H7 (cell line): Measurements from ENCODE around the gene TIMP3. TPM values are rescaled to one million over a fixed set of nuclear protein-coding genes. Genes with fewer than 3 reads are reported as not detected.
A peak's percentile ranks its signal among the peaks of the same experiment; 100 is the strongest.

Experiments used
- DNase-seq: peaks from one replicate; pipeline ENCODE4 v3.0.0; 2012
- H3K27me3 ChIP-seq: 2 replicates; pipeline ENCODE4 v1.6.0; 2011; ENCODE audit warnings: mild to moderate bottlenecking, low read length; ENCODE audit not compliant: control insufficient read depth, insufficient read depth
- H3K36me3 ChIP-seq: replicated peaks from 2 replicates; pipeline ENCODE4 v1.5.1; 2011; ENCODE audit warnings: low read length; ENCODE audit not compliant: control insufficient read depth, insufficient read depth
- H3K4me3 ChIP-seq: 2 replicates; pipeline ENCODE4 v1.5.1; 2011; ENCODE audit warnings: low read depth, mild to moderate bottlenecking, control low read depth, low read length, moderate library complexity; ENCODE audit not compliant: insufficient read depth
- total RNA-seq: library from RNA; depleted of rRNA; stranded (reverse); fragments of >200 nt; shearing (Covaris generic); gene quantifications from 2 replicates; pipeline ENCODE4 v1.2.3, GENCODE V29; 2014

The TIMP3 gene
- total RNA-seq, 1 experiment from 2014 or later: 6.7 TPM

- DNase-seq: no peak
- H3K36me3 ChIP-seq: no peaks in the 10 kb centered on the region
- peaks cover 2% of the 10 kb centered on the region for H3K27me3 ChIP-seq
- no peak overlapping the region for H3K4me3 ChIP-seq
These were observed 6.3 kb upstream of the TIMP3 start for GRCh38 chr22:32795214-32795596.

DNA sequence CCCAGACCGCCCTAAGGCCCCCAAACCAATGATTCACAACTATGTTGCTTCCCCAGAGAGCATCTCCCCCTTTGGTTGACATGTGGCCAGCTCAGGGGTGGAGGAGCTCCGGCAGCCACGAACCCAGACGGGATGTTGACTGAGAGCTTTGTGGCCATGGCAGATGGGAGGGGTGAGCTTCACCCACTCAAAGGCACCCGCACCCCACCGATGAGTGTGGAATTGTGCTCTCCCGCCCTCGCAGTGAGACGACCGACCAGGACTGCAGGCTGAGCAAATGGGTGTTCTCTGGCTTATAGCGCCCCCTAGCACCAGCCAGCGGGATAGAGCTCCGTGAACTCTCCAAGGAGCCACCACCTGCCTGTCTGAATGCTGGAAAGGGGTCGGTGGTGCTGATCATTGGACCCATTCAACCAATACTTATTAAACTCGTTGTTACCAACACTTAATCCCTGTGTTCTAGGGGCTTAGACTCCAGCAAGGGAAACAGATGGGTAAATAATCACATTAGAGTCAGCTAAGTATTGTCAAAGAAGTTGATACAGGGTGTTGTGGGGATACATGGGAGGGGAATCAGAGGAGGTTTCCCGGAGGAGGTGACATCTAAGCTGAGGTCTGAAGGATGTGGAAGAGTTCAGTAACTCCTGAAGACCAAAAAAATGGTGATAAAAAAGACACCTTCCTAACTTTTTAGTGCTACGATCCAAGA, 4.5 kb upstream of the TIMP3 start:
- Histone ChIP-seq H3K36me3 (no peaks in the 10 kb centered on the region), H3K27me3 (peaks cover 3% of the 10 kb centered on the region), H3K4me3 (no peak overlapping the region)
- DNase-seq: peak; percentile 79

- DNase-seq: no peak
- Histone ChIP-seq H3K27me3 (peaks cover 16% of the 10 kb centered on the region), H3K4me3 (no peak overlapping the region), H3K36me3 (no peaks in the 10 kb centered on the region)
These were observed 2.0 kb upstream of the TIMP3 start for GRCh38 chr22:32799496-32799895.

DNA sequence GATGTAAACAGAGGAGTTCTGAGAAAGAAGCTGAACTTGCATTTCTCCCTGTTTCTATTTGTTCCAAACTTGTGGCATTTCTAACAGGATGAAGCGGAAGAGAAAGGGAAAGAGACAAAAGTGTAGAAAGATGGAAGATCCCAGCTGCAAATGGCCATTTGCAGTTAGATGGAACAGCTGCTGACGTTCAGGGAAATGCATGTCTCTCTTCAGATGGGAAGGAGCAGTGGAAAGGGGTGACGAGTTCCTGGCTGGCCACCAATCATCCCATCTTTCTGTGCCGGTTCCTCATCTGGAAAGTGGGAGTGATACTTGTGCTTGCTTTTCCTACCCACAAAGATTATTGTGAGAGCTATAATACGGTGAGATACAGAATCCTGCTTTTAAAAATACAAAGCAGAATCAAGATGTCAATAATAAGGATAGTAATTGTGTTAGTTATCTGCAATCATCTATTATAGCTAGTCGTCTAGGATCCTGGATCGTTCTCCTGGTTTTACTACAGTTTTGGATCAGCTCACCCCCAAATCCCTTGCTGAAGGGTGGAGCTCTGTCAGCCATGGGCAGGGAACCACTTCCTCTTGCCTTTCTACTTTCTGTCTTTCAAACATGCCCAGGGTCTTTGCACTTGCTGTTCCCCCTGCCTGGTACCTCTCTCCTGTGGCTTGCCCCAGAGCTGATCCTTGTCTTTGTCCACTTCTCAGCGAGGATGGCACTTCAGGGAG, 1.2 kb upstream of the TIMP3 start:
- DNase-seq: no peak
- Histone ChIP-seq H3K4me3 (no peak overlapping the region), H3K36me3 (no peaks in the 10 kb centered on the region), H3K27me3 (peaks cover 16% of the 10 kb centered on the region)

DNA sequence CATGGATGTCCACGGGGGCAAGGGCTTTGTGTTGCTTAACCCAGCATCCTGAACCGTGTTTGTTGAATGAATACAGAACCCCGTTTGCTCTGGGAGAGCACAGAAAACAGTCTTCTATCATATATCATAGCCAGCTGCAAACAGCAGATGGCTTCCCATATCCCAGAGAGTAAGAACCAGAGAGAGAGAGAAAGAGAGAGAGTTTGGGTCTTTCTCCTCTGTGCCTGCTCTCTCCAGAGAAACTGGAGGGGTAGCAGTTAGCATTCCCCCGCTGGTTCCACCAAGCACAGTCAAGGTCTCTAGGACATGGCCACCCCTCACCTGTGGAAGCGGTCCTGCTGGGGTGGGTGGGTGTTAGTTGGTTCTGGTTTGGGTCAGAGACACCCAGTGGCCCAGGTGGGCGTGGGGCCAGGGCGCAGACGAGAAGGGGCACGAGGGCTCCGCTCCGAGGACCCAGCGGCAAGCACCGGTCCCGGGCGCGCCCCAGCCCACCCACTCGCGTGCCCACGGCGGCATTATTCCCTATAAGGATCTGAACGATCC, 440 bp upstream of the TIMP3 start:
- H3K27me3 ChIP-seq: peaks cover 16% of the 10 kb centered on the region
- H3K36me3 ChIP-seq: no peaks in the 10 kb centered on the region
- no peak for DNase-seq
- peak overlapping the region; percentile 43 for H3K4me3 ChIP-seq

- DNase-seq: no peak
- Histone ChIP-seq H3K4me3 (peak overlapping the region; percentile 63), H3K36me3 (no peaks in the 10 kb centered on the region), H3K27me3 (peaks cover 14% of the 10 kb centered on the region)
These were observed 796 bp downstream of the TIMP3 start for GRCh38 chr22:32802237-32802765.

DNA sequence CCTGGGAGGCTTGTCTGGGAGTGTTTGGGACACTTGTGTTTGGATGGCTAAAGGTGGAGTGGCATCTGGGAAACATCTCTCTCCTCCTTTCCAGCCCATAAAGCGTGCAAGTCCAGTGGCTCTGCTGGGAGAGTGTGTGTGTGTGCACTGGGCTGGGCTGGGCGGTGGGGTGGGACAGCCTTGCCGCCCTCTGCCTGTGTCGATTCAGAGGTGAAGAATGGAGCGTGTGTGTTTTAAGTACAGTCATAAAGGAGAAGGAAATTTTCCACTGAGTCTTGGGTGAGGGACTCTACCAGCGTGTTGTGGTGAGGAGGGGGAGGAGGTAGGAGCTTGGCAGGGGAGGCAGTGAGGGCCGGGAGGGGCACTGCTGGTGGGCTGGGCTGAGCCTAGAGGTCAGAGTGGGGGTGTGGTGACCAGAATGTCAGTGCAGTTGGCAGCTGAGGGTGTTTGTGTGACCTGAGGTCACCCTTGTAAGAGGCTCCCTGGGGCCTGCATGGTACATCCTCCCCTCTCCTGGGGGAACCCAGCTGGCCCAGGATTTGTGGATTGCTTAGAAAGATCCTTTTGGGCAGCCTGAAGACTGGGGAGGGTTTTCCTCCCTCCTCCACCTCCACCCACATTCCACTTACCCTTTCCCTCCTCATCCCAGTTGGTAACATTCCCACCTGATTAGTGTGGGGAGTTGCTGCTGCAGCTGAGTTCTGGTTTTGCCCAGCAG, 1.7 kb downstream of the TIMP3 start:
- peak overlapping the region; percentile 63; the same call in 1 of the 2 replicates for H3K4me3 ChIP-seq
- peak; percentile 54 for DNase-seq
- peaks cover 14% of the 10 kb centered on the region for H3K27me3 ChIP-seq
- no peaks in the 10 kb centered on the region for H3K36me3 ChIP-seq

DNA sequence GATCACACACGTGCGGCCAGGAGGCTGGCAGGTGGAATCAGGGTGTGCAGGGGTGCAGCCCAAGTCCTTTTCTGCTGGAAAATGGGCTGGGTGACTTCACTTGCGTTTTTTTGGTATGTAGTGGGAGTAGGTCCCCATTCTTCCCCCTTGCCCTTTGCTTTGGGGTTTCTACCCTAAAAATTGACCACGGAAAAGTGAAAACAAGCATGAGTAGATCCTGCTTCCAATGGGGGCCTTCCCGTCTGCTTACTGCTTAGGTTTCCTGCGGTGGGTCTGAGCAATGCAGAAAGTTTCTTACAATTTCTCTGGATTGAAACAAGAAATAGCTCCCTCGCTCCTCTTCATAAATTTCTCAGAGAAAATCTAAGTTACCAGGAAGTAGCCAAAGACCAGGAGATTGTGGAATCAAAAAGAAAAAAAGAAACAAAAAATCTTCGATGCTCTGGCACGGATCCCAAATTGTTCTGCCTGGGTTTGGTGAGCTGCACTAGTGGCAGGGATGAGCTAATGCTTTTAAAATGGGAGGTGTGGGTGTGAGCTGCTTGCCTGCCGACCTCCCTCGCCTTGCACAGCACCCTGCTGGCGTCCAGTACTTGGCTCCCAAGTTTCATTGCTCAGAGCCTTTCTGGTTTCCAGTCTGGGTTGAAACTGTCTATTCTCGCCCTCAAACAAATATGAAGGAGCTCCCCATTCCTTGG, 2.4 kb downstream of the TIMP3 start:
- no peak for DNase-seq
- H3K27me3 ChIP-seq: peaks cover 14% of the 10 kb centered on the region
- no peaks in the 10 kb centered on the region for H3K36me3 ChIP-seq
- H3K4me3 ChIP-seq: no peak overlapping the region

GRCh38 chr22:32804531-32805360, 3.2 kb downstream of the TIMP3 start:
- no peaks in the 10 kb centered on the region for H3K36me3 ChIP-seq
- no peak for DNase-seq
- H3K27me3 ChIP-seq: peaks cover 14% of the 10 kb centered on the region
- H3K4me3 ChIP-seq: no peak overlapping the region

GRCh38 chr22:32805361-32805881, 3.9 kb downstream of the TIMP3 start:
- Histone ChIP-seq H3K27me3 (peaks cover 14% of the 10 kb centered on the region), H3K36me3 (no peaks in the 10 kb centered on the region), H3K4me3 (no peak overlapping the region)
- no peak for DNase-seq

DNA sequence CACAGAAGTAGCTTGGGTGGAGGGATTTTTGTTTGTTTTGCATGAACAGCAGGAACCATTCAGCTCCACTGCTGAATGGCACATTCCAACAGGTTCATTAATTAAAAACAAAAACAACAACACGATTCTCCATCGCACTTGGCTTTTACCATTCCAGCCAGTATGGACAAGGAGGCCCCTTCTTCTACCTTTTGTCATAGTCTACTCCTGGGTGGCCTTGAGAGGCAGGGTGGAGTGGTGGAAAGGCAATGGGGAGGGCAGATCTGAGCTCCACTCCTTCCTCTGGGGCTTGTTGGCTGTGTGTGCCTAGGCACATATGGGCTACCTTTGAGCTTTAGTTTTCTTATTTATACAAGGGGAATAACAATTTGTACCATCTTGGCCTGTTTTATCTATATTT, 4.8 kb downstream of the TIMP3 start:
- H3K4me3 ChIP-seq: no peak overlapping the region
- H3K36me3 ChIP-seq: no peaks in the 10 kb centered on the region
- peaks cover 14% of the 10 kb centered on the region for H3K27me3 ChIP-seq
- DNase-seq: no peak

- Histone ChIP-seq H3K4me3 (no peak overlapping the region), H3K36me3 (no peaks in the 10 kb centered on the region; the same call in 1 of the 2 replicates), H3K27me3 (peaks cover 5% of the 10 kb centered on the region)
- DNase-seq: no peak
These were observed 6.5 kb downstream of the TIMP3 start for GRCh38 chr22:32808038-32808445.
